HepG2 (cell line): Measurements from ENCODE around the gene PTGR1. TPM values are rescaled to one million over a fixed set of nuclear protein-coding genes. Genes with fewer than 3 reads are reported as not detected.
A peak's percentile ranks its signal among the peaks of the same experiment; 100 is the strongest.

Source experiments
- FOXA1 ChIP-seq, 2 experiments: fragments of 450-650 bp in 1 of 2; sonication (generic) in 1 of 2; formaldehyde crosslinking in 1 of 2; IDR thresholded peaks; 2 replicates each; pipeline versions ENCODE4 v1.4.0 to v1.6.1; 2016 to 2020; ENCODE audit warnings: missing genetic modification reagents in 1 of 2
- MIXL1 ChIP-seq: IDR thresholded peaks from 2 replicates; pipeline ENCODE4 v1.6.1; 2016
- MTF1 ChIP-seq: sonication (generic); formaldehyde crosslinking; IDR thresholded peaks from 2 replicates; pipeline ENCODE4 v1.5.0; 2020; ENCODE audit warnings: missing genetic modification reagents
- PCBP2 ChIP-seq: fragments of 200-400 bp; formaldehyde crosslinking; optimal IDR thresholded peaks from 2 replicates; pipeline ENCODE3; 2018; ENCODE audit warnings: low read length, low read depth; ENCODE audit not compliant: poor library complexity, severe bottlenecking
- RAD51 ChIP-seq: fragments of 450-650 bp; IDR thresholded peaks from 2 replicates; pipeline ENCODE4 v1.6.1; 2016; ENCODE audit warnings: borderline replicate concordance
- RFXANK ChIP-seq: IDR thresholded peaks from 2 replicates; pipeline ENCODE4 v1.6.1; 2016
- RORA ChIP-seq: sonication (generic); formaldehyde crosslinking; IDR thresholded peaks from 2 replicates; pipeline ENCODE4 v1.5.0; 2020; ENCODE audit warnings: mild to moderate bottlenecking, missing genetic modification reagents, moderate library complexity
- SIX1 ChIP-seq: sonication (generic); formaldehyde crosslinking; IDR thresholded peaks from 2 replicates; pipeline ENCODE4 v1.4.0; 2020; ENCODE audit warnings: missing genetic modification reagents, borderline replicate concordance
- TBX3 ChIP-seq: fragments of 450-650 bp; IDR thresholded peaks from 2 replicates; pipeline ENCODE4 v1.6.1; 2017; ENCODE audit warnings: antibody characterized with exemption, mild to moderate bottlenecking, inconsistent platforms, borderline replicate concordance
- TGIF2 ChIP-seq: IDR thresholded peaks from 2 replicates; pipeline ENCODE4 v1.6.1; 2016; ENCODE audit warnings: control low read depth, missing compliant biosample characterization
- TMF1 ChIP-seq: sonication (generic); formaldehyde crosslinking; IDR thresholded peaks from 2 replicates; pipeline ENCODE4 v1.8.1; 2022; ENCODE audit warnings: low read depth, missing genetic modification reagents
- ZBTB20 ChIP-seq: sonication (generic); formaldehyde crosslinking; IDR thresholded peaks from 2 replicates; pipeline ENCODE4 v1.8.1; 2023; ENCODE audit warnings: missing genetic modification reagents, low read depth, mild to moderate bottlenecking, borderline replicate concordance
- ZBTB42 ChIP-seq: sonication (generic); formaldehyde crosslinking; IDR thresholded peaks from 2 replicates; pipeline ENCODE4 v1.5.0; 2020; ENCODE audit warnings: mild to moderate bottlenecking, missing genetic modification reagents
- ZEB1 ChIP-seq: IDR thresholded peaks from 2 replicates; pipeline ENCODE4 v1.6.1; 2012; ENCODE audit warnings: mild to moderate bottlenecking, low read depth, inconsistent platforms; ENCODE audit not compliant: insufficient replicate concordance
- ZMYM4 ChIP-seq: sonication (generic); formaldehyde crosslinking; IDR thresholded peaks from 2 replicates; pipeline ENCODE4 v1.8.1; 2023; ENCODE audit warnings: mild to moderate bottlenecking, missing genetic modification reagents
- ZNF10 ChIP-seq: sonication (generic); formaldehyde crosslinking; IDR thresholded peaks from 2 replicates; pipeline ENCODE4 v1.4.0; 2020; ENCODE audit warnings: mild to moderate bottlenecking, low read depth, missing genetic modification reagents, borderline replicate concordance
- ZNF12 ChIP-seq: sonication (generic); formaldehyde crosslinking; IDR thresholded peaks from 2 replicates; pipeline ENCODE4 v1.5.0; 2020; ENCODE audit warnings: missing genetic modification reagents
- ZNF468 ChIP-seq: sonication (generic); formaldehyde crosslinking; IDR thresholded peaks from 2 replicates; pipeline ENCODE4 v1.8.0; 2022; ENCODE audit warnings: mild to moderate bottlenecking, moderate library complexity, missing genetic modification reagents
- ZNF496 ChIP-seq: sonication (generic); formaldehyde crosslinking; IDR thresholded peaks from 2 replicates; pipeline ENCODE4 v1.8.1; 2023; ENCODE audit warnings: mild to moderate bottlenecking, moderate library complexity, missing genetic modification reagents; ENCODE audit not compliant: insufficient replicate concordance
- ZNF614 ChIP-seq: IDR thresholded peaks from 2 replicates; pipeline ENCODE4 v1.6.1; 2018; ENCODE audit warnings: missing biosample characterization, missing genetic modification reagents, inconsistent platforms, borderline replicate concordance
- ZNF672 ChIP-seq: sonication (generic); formaldehyde crosslinking; IDR thresholded peaks from 2 replicates; pipeline ENCODE4 v1.8.1; 2022; ENCODE audit warnings: missing genetic modification reagents
- polyA plus RNA-seq, 8 experiments: library from polyadenylated mRNA; depleted of rRNA in 3 of 8; stranded (reverse) in 7 of 8; unstranded in 1 of 8; fragments of >200 nt; fragmentation: Illumina TruSeq in 4 of 8; extraction: Trizol in 4 of 8; gene quantifications; 2 replicates each; pipeline versions ENCODE4 v1.2.1 to v1.2.3, GENCODE V29; 2011 to 2016; ENCODE audit warnings: low read depth in 4 of 8, missing spikeins in 1 of 8, mixed read lengths in 1 of 8; ENCODE audit not compliant: insufficient read depth in 1 of 8
- total RNA-seq, 5 experiments: library from RNA; depleted of rRNA; stranded (reverse); fragments of >200 nt; fragmentation: Illumina TruSeq; extraction: Trizol; gene quantifications; 2 replicates each; pipeline ENCODE4 v1.2.3, GENCODE V29; 2016; ENCODE audit warnings: low read depth in 1 of 5
- TF ChIP-seq, protein P1 (sequence below): sonication (generic); formaldehyde crosslinking; IDR thresholded peaks from 2 replicates; pipeline ENCODE4 v1.8.1; 2023; ENCODE audit warnings: mild to moderate bottlenecking, missing genetic modification reagents
- TF ChIP-seq, protein P2 (sequence below): sonication (generic); formaldehyde crosslinking; conservative IDR thresholded peaks from 2 replicates; pipeline ENCODE4 v1.5.0; 2020; ENCODE audit warnings: missing genetic modification reagents
- TF ChIP-seq, protein P3 (sequence below): sonication (generic); formaldehyde crosslinking; IDR thresholded peaks from 2 replicates; pipeline ENCODE4 v1.5.0; 2020; ENCODE audit warnings: missing genetic modification reagents
- TF ChIP-seq, protein P4 (sequence below): sonication (generic); formaldehyde crosslinking; conservative IDR thresholded peaks from 2 replicates; pipeline ENCODE4 v1.4.0; 2020; ENCODE audit warnings: mild to moderate bottlenecking, missing genetic modification reagents, moderate library complexity

PTGR1 gene
- total and polyA plus RNA-seq, 2 of the 13 experiments (the other 11 are each of a cell fraction or from before 2014, with no cell fraction given), result 6.0 to 15.8 TPM

DNA sequence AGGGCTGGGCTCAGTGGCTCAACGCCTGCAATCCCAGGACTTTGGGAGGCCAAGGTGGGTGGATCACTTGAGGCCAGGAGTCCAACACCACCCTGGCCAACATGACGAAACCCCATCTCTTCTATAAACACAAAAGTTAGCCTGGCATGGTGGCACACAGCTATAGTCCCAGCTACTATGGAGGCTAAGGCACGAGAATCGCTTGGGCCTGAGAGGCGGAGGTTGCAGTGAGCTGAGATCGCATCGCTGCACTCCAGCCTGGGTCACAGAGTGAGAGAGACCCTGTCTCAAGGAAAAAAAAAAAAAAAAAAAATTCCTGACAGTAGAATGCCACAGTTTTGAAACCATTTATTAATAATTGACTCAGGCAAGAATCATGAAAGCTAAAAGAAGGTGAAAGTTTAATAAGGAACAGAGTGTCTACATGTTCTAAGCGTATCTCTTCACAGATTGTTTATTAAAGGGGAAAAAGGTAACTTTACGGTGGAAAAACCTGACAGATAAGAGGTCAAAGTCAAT lies 5.7 kb upstream of the PTGR1 start (continued):
- TF ChIP-seq, protein P1, sequence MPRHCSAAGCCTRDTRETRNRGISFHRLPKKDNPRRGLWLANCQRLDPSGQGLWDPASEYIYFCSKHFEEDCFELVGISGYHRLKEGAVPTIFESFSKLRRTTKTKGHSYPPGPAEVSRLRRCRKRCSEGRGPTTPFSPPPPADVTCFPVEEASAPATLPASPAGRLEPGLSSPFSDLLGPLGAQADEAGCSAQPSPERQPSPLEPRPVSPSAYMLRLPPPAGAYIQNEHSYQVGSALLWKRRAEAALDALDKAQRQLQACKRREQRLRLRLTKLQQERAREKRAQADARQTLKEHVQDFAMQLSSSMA, result no peak
- no peak for TF ChIP-seq PCBP2
- TF ChIP-seq ZNF10, result no peak
- no peak for TF ChIP-seq TBX3
- TF ChIP-seq ZNF496, result no peak
- no peak for TF ChIP-seq MTF1 (CRISPR knock-in tag)
- TF ChIP-seq, protein P2, sequence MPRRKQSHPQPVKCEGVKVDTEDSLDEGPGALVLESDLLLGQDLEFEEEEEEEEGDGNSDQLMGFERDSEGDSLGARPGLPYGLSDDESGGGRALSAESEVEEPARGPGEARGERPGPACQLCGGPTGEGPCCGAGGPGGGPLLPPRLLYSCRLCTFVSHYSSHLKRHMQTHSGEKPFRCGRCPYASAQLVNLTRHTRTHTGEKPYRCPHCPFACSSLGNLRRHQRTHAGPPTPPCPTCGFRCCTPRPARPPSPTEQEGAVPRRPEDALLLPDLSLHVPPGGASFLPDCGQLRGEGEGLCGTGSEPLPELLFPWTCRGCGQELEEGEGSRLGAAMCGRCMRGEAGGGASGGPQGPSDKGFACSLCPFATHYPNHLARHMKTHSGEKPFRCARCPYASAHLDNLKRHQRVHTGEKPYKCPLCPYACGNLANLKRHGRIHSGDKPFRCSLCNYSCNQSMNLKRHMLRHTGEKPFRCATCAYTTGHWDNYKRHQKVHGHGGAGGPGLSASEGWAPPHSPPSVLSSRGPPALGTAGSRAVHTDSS (CRISPR knock-in tag), result no peak
- no peak for TF ChIP-seq ZNF12 (CRISPR knock-in tag)
- TF ChIP-seq TGIF2, result no peak
- no peak for TF ChIP-seq ZNF468 (CRISPR knock-in tag)
- no peak for TF ChIP-seq MIXL1
- TF ChIP-seq TMF1 (CRISPR knock-in tag), result no peak
- TF ChIP-seq SIX1, result no peak
- TF ChIP-seq, protein P3, sequence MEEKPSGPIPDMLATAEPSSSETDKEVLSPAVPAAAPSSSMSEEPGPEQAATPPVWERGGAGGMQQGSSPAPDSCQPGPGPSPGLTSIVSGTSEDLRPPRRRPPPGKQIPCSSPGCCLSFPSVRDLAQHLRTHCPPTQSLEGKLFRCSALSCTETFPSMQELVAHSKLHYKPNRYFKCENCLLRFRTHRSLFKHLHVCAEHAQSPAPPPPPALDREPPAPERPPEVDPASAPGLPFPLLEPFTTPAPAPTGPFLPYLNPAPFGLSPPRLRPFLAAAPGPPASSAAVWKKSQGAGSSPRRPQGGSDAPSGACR, result no peak
- TF ChIP-seq ZNF614 (CRISPR knock-in tag), result no peak
- no peak for TF ChIP-seq FOXA1 (IDR thresholded peaks at IDR 0.05)
- no peak for TF ChIP-seq FOXA1 (CRISPR knock-in tag; IDR thresholded peaks at IDR 0.05)
- no peak for TF ChIP-seq RAD51
- TF ChIP-seq, protein P4, sequence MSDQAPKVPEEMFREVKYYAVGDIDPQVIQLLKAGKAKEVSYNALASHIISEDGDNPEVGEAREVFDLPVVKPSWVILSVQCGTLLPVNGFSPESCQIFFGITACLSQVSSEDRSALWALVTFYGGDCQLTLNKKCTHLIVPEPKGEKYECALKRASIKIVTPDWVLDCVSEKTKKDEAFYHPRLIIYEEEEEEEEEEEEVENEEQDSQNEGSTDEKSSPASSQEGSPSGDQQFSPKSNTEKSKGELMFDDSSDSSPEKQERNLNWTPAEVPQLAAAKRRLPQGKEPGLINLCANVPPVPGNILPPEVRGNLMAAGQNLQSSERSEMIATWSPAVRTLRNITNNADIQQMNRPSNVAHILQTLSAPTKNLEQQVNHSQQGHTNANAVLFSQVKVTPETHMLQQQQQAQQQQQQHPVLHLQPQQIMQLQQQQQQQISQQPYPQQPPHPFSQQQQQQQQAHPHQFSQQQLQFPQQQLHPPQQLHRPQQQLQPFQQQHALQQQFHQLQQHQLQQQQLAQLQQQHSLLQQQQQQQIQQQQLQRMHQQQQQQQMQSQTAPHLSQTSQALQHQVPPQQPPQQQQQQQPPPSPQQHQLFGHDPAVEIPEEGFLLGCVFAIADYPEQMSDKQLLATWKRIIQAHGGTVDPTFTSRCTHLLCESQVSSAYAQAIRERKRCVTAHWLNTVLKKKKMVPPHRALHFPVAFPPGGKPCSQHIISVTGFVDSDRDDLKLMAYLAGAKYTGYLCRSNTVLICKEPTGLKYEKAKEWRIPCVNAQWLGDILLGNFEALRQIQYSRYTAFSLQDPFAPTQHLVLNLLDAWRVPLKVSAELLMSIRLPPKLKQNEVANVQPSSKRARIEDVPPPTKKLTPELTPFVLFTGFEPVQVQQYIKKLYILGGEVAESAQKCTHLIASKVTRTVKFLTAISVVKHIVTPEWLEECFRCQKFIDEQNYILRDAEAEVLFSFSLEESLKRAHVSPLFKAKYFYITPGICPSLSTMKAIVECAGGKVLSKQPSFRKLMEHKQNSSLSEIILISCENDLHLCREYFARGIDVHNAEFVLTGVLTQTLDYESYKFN (CRISPR knock-in tag), result 0 out of 2 replicates have a peak, but pooled peaks have one; percentile 32
- TF ChIP-seq ZBTB42, result no peak
- TF ChIP-seq RORA (CRISPR knock-in tag), result no peak
- TF ChIP-seq ZMYM4, result no peak
- no peak for TF ChIP-seq ZBTB20 (CRISPR knock-in tag)
- TF ChIP-seq ZEB1, result no peak
- no peak for TF ChIP-seq ZNF672 (CRISPR knock-in tag)
- TF ChIP-seq RFXANK, result no peak
